HEK293 (cell line): ENCODE results near the gene AKR1C1.

Experiments
- CTCF ChIA-PET: fragments of 350-600 bp; formaldehyde crosslinking; extraction: SDS; loops from one replicate; lab custom pipeline; 2021; ENCODE audit warnings: antibody characterized with exemption; lab: Yijun Ruan, JAX
- POLR2A ChIA-PET: fragments of 300-600 bp; formaldehyde crosslinking; extraction: SDS; loops from one replicate; lab custom pipeline; 2020; ENCODE audit warnings: antibody characterized with exemption, inconsistent platforms; lab: Yijun Ruan, JAX
- H3K27ac ChIP-seq: fragments of 200-500 bp; sonication (Bioruptor generic); 2 replicates; pipeline ENCODE4 v1.5.1; 2014; ENCODE audit warnings: low read depth, low read length, control low read depth, inconsistent platforms; ENCODE audit errors: extremely low read depth
- H3K36me3 ChIP-seq, 2 experiments: fragments of 200-500 bp in 1 of 2; sonication (Bioruptor generic) in 1 of 2; 1 replicate in 1 of 2; 2 replicates in 1 of 2; pipeline ENCODE4 v1.5.1; 2014 to 2017; ENCODE audit warnings: inconsistent platforms in 2 of 2, low read length in 2 of 2; ENCODE audit not compliant: control insufficient read depth in 2 of 2, insufficient read depth in 1 of 2
- H3K4me1 ChIP-seq: fragments of 200-500 bp; sonication (Bioruptor generic); 2 replicates; pipeline ENCODE4 v1.5.1; 2014; ENCODE audit warnings: mild to moderate bottlenecking, low read length, inconsistent platforms; ENCODE audit not compliant: control insufficient read depth, insufficient read depth
- H3K4me3 ChIP-seq: 2 replicates; pipeline ENCODE4 v1.5.1; 2011; ENCODE audit warnings: low read depth, mild to moderate bottlenecking, control low read depth, low read length, moderate library complexity
- H3K9me3 ChIP-seq: fragments of 200-500 bp; sonication (Bioruptor generic); 2 replicates; pipeline ENCODE4 v1.5.1; 2014; ENCODE audit warnings: low read depth, low read length, inconsistent platforms; ENCODE audit not compliant: control insufficient read depth, insufficient read depth
- HOXC10 ChIP-seq: sonication (generic); formaldehyde crosslinking; IDR thresholded peaks from 2 replicates; pipeline ENCODE4 v1.8.1; 2023; ENCODE audit warnings: mild to moderate bottlenecking, missing genetic modification reagents
- MEIS1 ChIP-seq: sonication (generic); formaldehyde crosslinking; IDR thresholded peaks from 2 replicates; pipeline ENCODE4 v1.8.1; 2022; ENCODE audit warnings: missing genetic modification reagents, mild to moderate bottlenecking, borderline replicate concordance
- SALL2 ChIP-seq: fragments of 450-650 bp; formaldehyde crosslinking; IDR thresholded peaks from 2 replicates; pipeline ENCODE4 v1.5.0; 2017; ENCODE audit warnings: missing biosample characterization, mild to moderate bottlenecking, missing genetic modification characterization, borderline replicate concordance
- SCRT1 ChIP-seq: fragments of 450-650 bp; formaldehyde crosslinking; IDR thresholded peaks from 2 replicates; pipeline ENCODE4 v1.5.1; 2016; ENCODE audit warnings: missing biosample characterization, missing genetic modification characterization, borderline replicate concordance
- SCRT2 ChIP-seq: fragments of 450-650 bp; formaldehyde crosslinking; IDR thresholded peaks from 2 replicates; pipeline ENCODE4 v1.5.1; 2016; ENCODE audit warnings: missing biosample characterization, missing genetic modification characterization
- YY2 ChIP-seq: fragments of 450-650 bp; formaldehyde crosslinking; IDR thresholded peaks from 2 replicates; pipeline ENCODE4 v1.5.1; 2016; ENCODE audit warnings: missing biosample characterization, missing genetic modification characterization
- ZFHX2 ChIP-seq: fragments of 450-650 bp; formaldehyde crosslinking; conservative IDR thresholded peaks from 2 replicates; pipeline ENCODE4 v1.5.1; 2016; ENCODE audit warnings: missing biosample characterization, missing genetic modification characterization
- ZFP37 ChIP-seq: fragments of 450-650 bp; formaldehyde crosslinking; IDR thresholded peaks from 2 replicates; pipeline ENCODE4 v1.5.1; 2016; ENCODE audit warnings: missing biosample characterization, missing genetic modification characterization
- ZNF114 ChIP-seq: fragments of 450-650 bp; formaldehyde crosslinking; IDR thresholded peaks from 2 replicates; pipeline ENCODE4 v1.5.0; 2017; ENCODE audit warnings: missing biosample characterization, missing genetic modification characterization
- ZNF121 ChIP-seq: fragments of 450-650 bp; formaldehyde crosslinking; IDR thresholded peaks from 2 replicates; pipeline ENCODE4 v1.5.1; 2016; ENCODE audit warnings: missing biosample characterization, missing genetic modification characterization
- ZNF133 ChIP-seq: fragments of 450-650 bp; formaldehyde crosslinking; IDR thresholded peaks from 2 replicates; pipeline ENCODE4 v1.5.1; 2016; ENCODE audit warnings: missing biosample characterization, missing genetic modification characterization
- ZNF174 ChIP-seq: fragments of 450-650 bp; formaldehyde crosslinking; IDR thresholded peaks from 2 replicates; pipeline ENCODE4 v1.5.0; 2017; ENCODE audit warnings: missing biosample characterization, mild to moderate bottlenecking, missing genetic modification characterization
- ZNF2 ChIP-seq: fragments of 450-650 bp; formaldehyde crosslinking; IDR thresholded peaks from 2 replicates; pipeline ENCODE4 v1.5.1; 2016; ENCODE audit warnings: missing biosample characterization, missing genetic modification characterization
- ZNF311 ChIP-seq: fragments of 450-650 bp; formaldehyde crosslinking; IDR thresholded peaks from 2 replicates; pipeline ENCODE4 v1.5.1; 2017; ENCODE audit warnings: missing biosample characterization, missing genetic modification characterization, borderline replicate concordance
- ZNF473 ChIP-seq: fragments of 450-650 bp; formaldehyde crosslinking; IDR thresholded peaks from 2 replicates; pipeline ENCODE4 v1.5.1; 2017; ENCODE audit warnings: missing biosample characterization, missing genetic modification characterization
- ZNF514 ChIP-seq: fragments of 450-650 bp; formaldehyde crosslinking; IDR thresholded peaks from 2 replicates; pipeline ENCODE4 v1.5.1; 2016; ENCODE audit warnings: missing biosample characterization, missing genetic modification characterization
- ZNF623 ChIP-seq: fragments of 450-650 bp; formaldehyde crosslinking; IDR thresholded peaks from 2 replicates; pipeline ENCODE4 v1.5.1; 2016; ENCODE audit warnings: missing biosample characterization, missing genetic modification characterization
- ZNF701 ChIP-seq: fragments of 450-650 bp; formaldehyde crosslinking; IDR thresholded peaks from 2 replicates; pipeline ENCODE4 v1.5.1; 2016; ENCODE audit warnings: missing biosample characterization, missing genetic modification characterization
- ZNF785 ChIP-seq: fragments of 450-650 bp; formaldehyde crosslinking; IDR thresholded peaks from 2 replicates; pipeline ENCODE4 v1.5.1; 2016; ENCODE audit warnings: missing biosample characterization, missing genetic modification characterization
- ZNF791 ChIP-seq: fragments of 450-650 bp; formaldehyde crosslinking; IDR thresholded peaks from 2 replicates; pipeline ENCODE4 v1.5.1; 2016; ENCODE audit warnings: missing biosample characterization, missing genetic modification characterization
- ZSCAN30 ChIP-seq: fragments of 450-650 bp; IDR thresholded peaks from 2 replicates; pipeline ENCODE4 v1.5.1; 2018; ENCODE audit warnings: missing biosample characterization, mild to moderate bottlenecking, missing genetic modification characterization, moderate library complexity
- TF ChIP-seq, protein P1 (sequence below): fragments of 450-650 bp; formaldehyde crosslinking; IDR thresholded peaks from 2 replicates; pipeline ENCODE4 v1.5.1; 2016; ENCODE audit warnings: missing biosample characterization, missing genetic modification characterization
- TF ChIP-seq, protein P2 (sequence below): fragments of 450-650 bp; formaldehyde crosslinking; IDR thresholded peaks from 2 replicates; pipeline ENCODE4 v1.5.1; 2016; ENCODE audit warnings: missing biosample characterization, missing genetic modification characterization
- TF ChIP-seq, protein P3 (sequence below): fragments of 450-650 bp; IDR thresholded peaks from 2 replicates; pipeline ENCODE4 v1.5.1; 2018; ENCODE audit warnings: missing biosample characterization, mild to moderate bottlenecking, missing genetic modification characterization
- TF ChIP-seq, protein P4 (sequence below): fragments of 450-650 bp; IDR thresholded peaks from 2 replicates; pipeline ENCODE4 v1.5.1; 2018; ENCODE audit warnings: missing biosample characterization, missing genetic modification characterization
- TF ChIP-seq, protein P5 (sequence below): fragments of 450-650 bp; formaldehyde crosslinking; IDR thresholded peaks from 2 replicates; pipeline ENCODE4 v1.5.1; 2016; ENCODE audit warnings: missing biosample characterization, missing genetic modification characterization

Gene AKR1C1

DNA sequence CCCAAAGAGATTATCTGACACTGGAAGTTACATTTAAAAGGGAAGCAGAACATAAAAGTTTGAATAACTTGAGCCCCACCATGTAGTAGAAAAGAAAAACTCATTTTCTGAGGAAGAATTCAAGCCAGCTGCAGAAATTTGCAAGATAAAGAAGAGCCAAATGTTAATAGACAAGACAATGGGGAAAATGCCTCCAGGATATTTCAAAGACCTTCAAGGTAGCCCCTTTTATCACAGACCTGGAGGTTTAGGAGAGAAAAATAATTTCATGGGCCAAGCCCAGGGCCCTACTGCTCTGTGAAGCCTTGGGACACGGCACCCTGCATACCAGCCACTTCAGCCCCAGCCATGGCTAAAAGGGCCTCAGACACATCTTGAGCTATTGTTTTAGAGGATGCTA lies 18.4 kb upstream of the AKR1C1 start (continued):
- TF ChIP-seq, protein P1, sequence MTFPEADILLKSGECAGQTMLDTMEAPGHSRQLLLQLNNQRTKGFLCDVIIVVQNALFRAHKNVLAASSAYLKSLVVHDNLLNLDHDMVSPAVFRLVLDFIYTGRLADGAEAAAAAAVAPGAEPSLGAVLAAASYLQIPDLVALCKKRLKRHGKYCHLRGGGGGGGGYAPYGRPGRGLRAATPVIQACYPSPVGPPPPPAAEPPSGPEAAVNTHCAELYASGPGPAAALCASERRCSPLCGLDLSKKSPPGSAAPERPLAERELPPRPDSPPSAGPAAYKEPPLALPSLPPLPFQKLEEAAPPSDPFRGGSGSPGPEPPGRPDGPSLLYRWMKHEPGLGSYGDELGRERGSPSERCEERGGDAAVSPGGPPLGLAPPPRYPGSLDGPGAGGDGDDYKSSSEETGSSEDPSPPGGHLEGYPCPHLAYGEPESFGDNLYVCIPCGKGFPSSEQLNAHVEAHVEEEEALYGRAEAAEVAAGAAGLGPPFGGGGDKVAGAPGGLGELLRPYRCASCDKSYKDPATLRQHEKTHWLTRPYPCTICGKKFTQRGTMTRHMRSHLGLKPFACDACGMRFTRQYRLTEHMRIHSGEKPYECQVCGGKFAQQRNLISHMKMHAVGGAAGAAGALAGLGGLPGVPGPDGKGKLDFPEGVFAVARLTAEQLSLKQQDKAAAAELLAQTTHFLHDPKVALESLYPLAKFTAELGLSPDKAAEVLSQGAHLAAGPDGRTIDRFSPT (tag by site-specific recombination), result no peak

DNA sequence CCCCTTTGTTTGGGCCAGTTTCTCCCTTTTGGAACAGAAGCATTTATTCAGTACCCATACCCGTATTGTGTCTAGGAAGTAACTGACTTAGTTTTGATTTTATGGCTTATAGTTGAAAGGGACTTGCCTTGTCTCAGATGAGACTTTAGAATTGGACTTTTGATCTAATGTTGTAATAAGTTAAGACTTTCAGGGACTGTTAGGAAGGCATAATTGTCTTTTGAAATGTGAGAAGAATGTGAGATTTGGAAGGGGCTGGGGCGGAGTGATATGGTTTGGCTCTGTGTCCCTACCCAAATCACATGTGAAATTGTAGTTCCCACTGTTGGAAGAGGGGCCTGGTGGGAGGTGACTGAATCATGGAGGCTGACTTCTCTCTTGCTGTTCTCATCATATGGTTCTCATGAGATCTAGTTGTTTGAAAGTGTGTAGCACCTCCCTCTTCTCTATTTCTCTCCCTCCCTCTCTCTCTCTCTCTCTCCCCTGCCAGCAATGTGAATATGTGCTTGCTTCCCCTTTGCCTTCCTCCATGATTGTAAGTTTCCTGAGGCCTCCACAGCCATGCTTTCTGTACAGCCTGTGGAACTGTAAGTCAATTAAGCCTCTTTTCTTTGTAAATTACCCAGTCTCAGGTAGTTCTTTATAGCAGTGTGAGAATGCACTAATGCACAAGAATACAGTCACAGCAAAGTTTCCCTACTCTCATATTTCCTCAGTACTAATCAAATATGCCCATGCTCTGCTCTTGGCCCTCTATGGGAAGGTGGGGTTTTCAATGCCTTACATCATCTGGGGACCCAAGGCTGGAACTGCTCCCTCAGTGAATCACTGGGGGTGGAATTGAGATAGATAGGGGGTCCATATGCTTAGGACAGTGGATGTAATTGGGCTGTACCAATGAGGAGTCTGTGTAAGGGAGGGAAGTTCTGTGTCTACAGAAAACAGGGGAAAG lies 17.2 kb upstream of the AKR1C1 start:
- no peak overlapping the region for H3K27ac ChIP-seq
- ChIA-PET CTCF (no interaction called here), POLR2A (no interaction called here)
- H3K9me3 ChIP-seq, result no peaks in the 10 kb centered on the region
- no peak overlapping the region for H3K4me3 ChIP-seq
- H3K4me1 ChIP-seq, result no peaks in the 10 kb centered on the region
- H3K36me3 ChIP-seq, result no peaks in the 10 kb centered on the region
- TF ChIP-seq, protein P2, sequence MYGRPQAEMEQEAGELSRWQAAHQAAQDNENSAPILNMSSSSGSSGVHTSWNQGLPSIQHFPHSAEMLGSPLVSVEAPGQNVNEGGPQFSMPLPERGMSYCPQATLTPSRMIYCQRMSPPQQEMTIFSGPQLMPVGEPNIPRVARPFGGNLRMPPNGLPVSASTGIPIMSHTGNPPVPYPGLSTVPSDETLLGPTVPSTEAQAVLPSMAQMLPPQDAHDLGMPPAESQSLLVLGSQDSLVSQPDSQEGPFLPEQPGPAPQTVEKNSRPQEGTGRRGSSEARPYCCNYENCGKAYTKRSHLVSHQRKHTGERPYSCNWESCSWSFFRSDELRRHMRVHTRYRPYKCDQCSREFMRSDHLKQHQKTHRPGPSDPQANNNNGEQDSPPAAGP, result no peak
- TF ChIP-seq HOXC10 (CRISPR knock-in tag), result no peak
- no peak for TF ChIP-seq ZNF473 (tag by site-specific recombination)
- no peak for TF ChIP-seq ZNF2
- no peak for TF ChIP-seq ZNF311 (tag by site-specific recombination)
- TF ChIP-seq ZNF791, result no peak
- no peak for TF ChIP-seq ZNF121 (tag by site-specific recombination)
- TF ChIP-seq, protein P3, sequence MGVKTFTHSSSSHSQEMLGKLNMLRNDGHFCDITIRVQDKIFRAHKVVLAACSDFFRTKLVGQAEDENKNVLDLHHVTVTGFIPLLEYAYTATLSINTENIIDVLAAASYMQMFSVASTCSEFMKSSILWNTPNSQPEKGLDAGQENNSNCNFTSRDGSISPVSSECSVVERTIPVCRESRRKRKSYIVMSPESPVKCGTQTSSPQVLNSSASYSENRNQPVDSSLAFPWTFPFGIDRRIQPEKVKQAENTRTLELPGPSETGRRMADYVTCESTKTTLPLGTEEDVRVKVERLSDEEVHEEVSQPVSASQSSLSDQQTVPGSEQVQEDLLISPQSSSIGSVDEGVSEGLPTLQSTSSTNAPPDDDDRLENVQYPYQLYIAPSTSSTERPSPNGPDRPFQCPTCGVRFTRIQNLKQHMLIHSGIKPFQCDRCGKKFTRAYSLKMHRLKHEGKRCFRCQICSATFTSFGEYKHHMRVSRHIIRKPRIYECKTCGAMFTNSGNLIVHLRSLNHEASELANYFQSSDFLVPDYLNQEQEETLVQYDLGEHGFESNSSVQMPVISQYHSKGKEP (tag by site-specific recombination), result no peak
- TF ChIP-seq MEIS1, result no peak
- no peak for TF ChIP-seq ZNF623 (tag by site-specific recombination)
- no peak for TF ChIP-seq SALL2
- no peak for TF ChIP-seq ZNF133
- TF ChIP-seq ZNF785 (tag by site-specific recombination), result no peak
- TF ChIP-seq ZNF514, result no peak
- TF ChIP-seq ZSCAN30 (tag by site-specific recombination), result no peak
- no peak for TF ChIP-seq SCRT2
- TF ChIP-seq ZFP37 (tag by site-specific recombination), result no peak

DNA sequence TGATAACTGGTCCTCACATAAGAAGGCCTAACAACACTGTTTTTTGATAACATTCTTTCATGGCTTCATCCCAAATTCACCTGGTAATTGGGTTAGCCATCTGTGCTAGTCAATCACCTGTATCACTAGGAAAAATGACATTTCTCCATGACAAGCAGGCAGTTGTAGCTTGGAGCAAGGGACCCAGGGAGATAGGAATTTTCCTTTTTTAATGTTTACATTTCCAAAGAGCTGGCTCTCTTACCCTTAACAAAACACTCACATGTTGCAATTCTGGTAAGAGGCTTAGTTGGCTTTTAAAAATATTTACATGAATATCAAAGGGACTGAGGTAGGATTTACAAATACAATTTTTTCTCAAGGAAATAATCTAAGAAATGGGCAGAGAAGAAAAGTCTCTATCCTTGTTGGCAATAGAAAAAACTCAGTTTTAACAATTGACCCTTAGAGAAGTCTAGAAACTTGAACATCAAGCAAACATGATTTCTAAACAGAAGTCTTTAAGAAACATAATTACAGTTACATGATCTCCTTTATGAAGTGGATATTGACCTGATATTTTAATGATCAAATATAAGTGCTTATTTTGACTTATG lies 16.1 kb upstream of the AKR1C1 start:
- H3K4me1 ChIP-seq, result no peaks in the 10 kb centered on the region
- no peak overlapping the region for H3K4me3 ChIP-seq
- H3K36me3 ChIP-seq, result no peaks in the 10 kb centered on the region
- H3K9me3 ChIP-seq, result no peaks in the 10 kb centered on the region
- CTCF ChIA-PET, result interaction anchor here (1.2 to 2.5 kb wide), 2 partner anchors 97 to 132 kb away, joined by 3 to 12 read pairs; no protein-coding TSS in a partner anchor
- no peak overlapping the region for H3K27ac ChIP-seq
- POLR2A ChIA-PET, result no interaction called here
- no peak for TF ChIP-seq ZNF701 (tag by site-specific recombination)
- TF ChIP-seq SCRT1 (tag by site-specific recombination), result no peak
- TF ChIP-seq ZFHX2 (tag by site-specific recombination), result no peak
- TF ChIP-seq YY2 (tag by site-specific recombination), result no peak
- TF ChIP-seq ZNF174 (tag by site-specific recombination), result no peak
- no peak for TF ChIP-seq SALL2
- no peak for TF ChIP-seq ZNF114
- TF ChIP-seq, protein P4, sequence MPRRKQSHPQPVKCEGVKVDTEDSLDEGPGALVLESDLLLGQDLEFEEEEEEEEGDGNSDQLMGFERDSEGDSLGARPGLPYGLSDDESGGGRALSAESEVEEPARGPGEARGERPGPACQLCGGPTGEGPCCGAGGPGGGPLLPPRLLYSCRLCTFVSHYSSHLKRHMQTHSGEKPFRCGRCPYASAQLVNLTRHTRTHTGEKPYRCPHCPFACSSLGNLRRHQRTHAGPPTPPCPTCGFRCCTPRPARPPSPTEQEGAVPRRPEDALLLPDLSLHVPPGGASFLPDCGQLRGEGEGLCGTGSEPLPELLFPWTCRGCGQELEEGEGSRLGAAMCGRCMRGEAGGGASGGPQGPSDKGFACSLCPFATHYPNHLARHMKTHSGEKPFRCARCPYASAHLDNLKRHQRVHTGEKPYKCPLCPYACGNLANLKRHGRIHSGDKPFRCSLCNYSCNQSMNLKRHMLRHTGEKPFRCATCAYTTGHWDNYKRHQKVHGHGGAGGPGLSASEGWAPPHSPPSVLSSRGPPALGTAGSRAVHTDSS (tag by site-specific recombination), result no peak
- TF ChIP-seq, protein P5, sequence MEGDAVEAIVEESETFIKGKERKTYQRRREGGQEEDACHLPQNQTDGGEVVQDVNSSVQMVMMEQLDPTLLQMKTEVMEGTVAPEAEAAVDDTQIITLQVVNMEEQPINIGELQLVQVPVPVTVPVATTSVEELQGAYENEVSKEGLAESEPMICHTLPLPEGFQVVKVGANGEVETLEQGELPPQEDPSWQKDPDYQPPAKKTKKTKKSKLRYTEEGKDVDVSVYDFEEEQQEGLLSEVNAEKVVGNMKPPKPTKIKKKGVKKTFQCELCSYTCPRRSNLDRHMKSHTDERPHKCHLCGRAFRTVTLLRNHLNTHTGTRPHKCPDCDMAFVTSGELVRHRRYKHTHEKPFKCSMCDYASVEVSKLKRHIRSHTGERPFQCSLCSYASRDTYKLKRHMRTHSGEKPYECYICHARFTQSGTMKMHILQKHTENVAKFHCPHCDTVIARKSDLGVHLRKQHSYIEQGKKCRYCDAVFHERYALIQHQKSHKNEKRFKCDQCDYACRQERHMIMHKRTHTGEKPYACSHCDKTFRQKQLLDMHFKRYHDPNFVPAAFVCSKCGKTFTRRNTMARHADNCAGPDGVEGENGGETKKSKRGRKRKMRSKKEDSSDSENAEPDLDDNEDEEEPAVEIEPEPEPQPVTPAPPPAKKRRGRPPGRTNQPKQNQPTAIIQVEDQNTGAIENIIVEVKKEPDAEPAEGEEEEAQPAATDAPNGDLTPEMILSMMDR (tag by site-specific recombination), result no peak
